IMR-90 (cell line): ENCODE results near the gene ACOX1. TPM values are rescaled to one million over a fixed set of nuclear protein-coding genes. Genes with fewer than 3 reads are reported as not detected.

Experiments used
- ATAC-seq: fragments of 200-7000 bp; cut with Tn5 transposase; 2 replicates; pipeline ENCODE4 v1.9.1; 2020; ENCODE audit warnings: low read depth, mild to moderate bottlenecking, moderate library complexity
- BruUV-seq: library from RNA; stranded (reverse); fragments of 400-500 nt; replicated peaks from 2 replicates; lab custom pipeline; 2021; lab: Mats Ljungman, UMichigan
- CTCF ChIA-PET: fragments of 300-600 bp; formaldehyde crosslinking; extraction: SDS; loops from one replicate; lab custom pipeline; 2021; ENCODE audit warnings: antibody characterized with exemption; lab: Yijun Ruan, JAX
- POLR2A ChIA-PET: fragments of 300-600 bp; sonication (Branson Sonifier 250); formaldehyde crosslinking; loops from one replicate; lab custom pipeline; 2022; ENCODE audit warnings: antibody characterized with exemption; ENCODE audit not compliant: unreplicated experiment; lab: Charles Lee
- DNase-seq: peaks from one replicate; pipeline ENCODE4 v3.0.0; 2013
- H2AFZ ChIP-seq: replicated peaks from 2 replicates; pipeline ENCODE3; 2013; ENCODE audit warnings: low read length, mild to moderate bottlenecking; ENCODE audit not compliant: poor library complexity
- H2AK5ac ChIP-seq: 2 replicates; pipeline ENCODE4 v1.6.1; 2013; ENCODE audit warnings: low read depth, low read length, inconsistent platforms
- H2AK9ac ChIP-seq: replicated peaks from 2 replicates; pipeline ENCODE3; 2013; ENCODE audit warnings: mild to moderate bottlenecking, low read depth, low read length, moderate library complexity; ENCODE audit not compliant: poor library complexity
- H2BK120ac ChIP-seq: 2 replicates; pipeline ENCODE4 v1.6.1; 2013; ENCODE audit warnings: low read depth, low read length, inconsistent platforms
- H2BK15ac ChIP-seq: 3 replicates; pipeline ENCODE4 v1.6.1; 2013; ENCODE audit warnings: low read depth, low read length, inconsistent platforms
- H2BK20ac ChIP-seq: 2 replicates; pipeline ENCODE4 v1.6.1; 2013; ENCODE audit warnings: low read depth, mild to moderate bottlenecking, inconsistent platforms, low read length, moderate library complexity
- H2BK5ac ChIP-seq: 2 replicates; pipeline ENCODE4 v1.6.1; 2013; ENCODE audit warnings: mild to moderate bottlenecking, low read depth, low read length, inconsistent platforms; ENCODE audit not compliant: poor library complexity, severe bottlenecking
- H3K14ac ChIP-seq: replicated peaks from 2 replicates; pipeline ENCODE4 v1.6.1; 2013; ENCODE audit warnings: low read depth, low read length, inconsistent platforms
- H3K18ac ChIP-seq: 2 replicates; pipeline ENCODE4 v1.6.1; 2013; ENCODE audit warnings: low read depth, low read length, control low read depth
- H3K23ac ChIP-seq: 2 replicates; pipeline ENCODE4 v1.6.1; 2013; ENCODE audit warnings: low read depth, low read length, inconsistent platforms
- H3K27ac ChIP-seq: 2 replicates; pipeline ENCODE4 v1.5.1; 2013; ENCODE audit warnings: mild to moderate bottlenecking, control low read depth, low read length; ENCODE audit not compliant: insufficient read depth
- H3K27me3 ChIP-seq: 2 replicates; pipeline ENCODE4 v1.6.1; 2013; ENCODE audit warnings: low read length; ENCODE audit not compliant: control insufficient read depth, insufficient read depth
- H3K36me3 ChIP-seq: 2 replicates; pipeline ENCODE4 v1.6.1; 2013; ENCODE audit warnings: low read length, mixed read lengths; ENCODE audit not compliant: control insufficient read depth, insufficient read depth
- H3K4ac ChIP-seq: 2 replicates; pipeline ENCODE4 v1.6.1; 2013; ENCODE audit warnings: low read depth, low read length, inconsistent platforms
- H3K4me1 ChIP-seq: 2 replicates; pipeline ENCODE4 v1.6.1; 2013; ENCODE audit warnings: low read length, mixed read lengths; ENCODE audit not compliant: control insufficient read depth, insufficient read depth
- H3K4me2 ChIP-seq: 2 replicates; pipeline ENCODE4 v1.6.1; 2013; ENCODE audit warnings: low read depth, mild to moderate bottlenecking, control low read depth, low read length, moderate library complexity
- H3K4me3 ChIP-seq: 2 replicates; pipeline ENCODE4 v1.5.1; 2013; ENCODE audit warnings: low read depth, mild to moderate bottlenecking, control low read depth, low read length, moderate library complexity; ENCODE audit not compliant: insufficient read depth
- H3K56ac ChIP-seq: 2 replicates; pipeline ENCODE4 v1.6.1; 2013; ENCODE audit warnings: low read length, inconsistent platforms; ENCODE audit not compliant: insufficient read depth; ENCODE audit errors: extremely low read depth
- H3K79me1 ChIP-seq, 2 experiments: 2 replicates each; pipeline ENCODE4 v1.6.1; 2013; ENCODE audit warnings: low read length in 2 of 2, inconsistent platforms in 1 of 2, low read depth in 1 of 2
- H3K9ac ChIP-seq: 2 replicates; pipeline ENCODE4 v1.6.1; 2013; ENCODE audit warnings: low read depth, low read length, control low read depth
- H3K9me1 ChIP-seq: 2 replicates; pipeline ENCODE4 v1.6.1; 2013; ENCODE audit warnings: low read length, inconsistent platforms; ENCODE audit not compliant: insufficient read depth
- H3K9me3 ChIP-seq: 2 replicates; pipeline ENCODE4 v1.6.1; 2013; ENCODE audit warnings: low read length; ENCODE audit not compliant: control insufficient read depth, insufficient read depth
- H4K20me1 ChIP-seq: 2 replicates; pipeline ENCODE4 v1.6.1; 2013; ENCODE audit warnings: low read length, inconsistent platforms; ENCODE audit not compliant: insufficient read depth
- H4K5ac ChIP-seq: 2 replicates; pipeline ENCODE4 v1.6.1; 2013; ENCODE audit warnings: mild to moderate bottlenecking, low read depth, low read length, control low read depth
- H4K8ac ChIP-seq, 2 experiments: 2 replicates each; pipeline ENCODE4 v1.6.1; 2013; ENCODE audit warnings: low read depth in 2 of 2, low read length in 2 of 2, control low read depth in 1 of 2, inconsistent platforms in 1 of 2
- H4K91ac ChIP-seq: 2 replicates; pipeline ENCODE4 v1.6.1; 2013; ENCODE audit warnings: low read depth, low read length, inconsistent platforms; ENCODE audit not compliant: insufficient read depth
- BHLHE40 ChIP-seq: fragments of 150-350 bp; IDR thresholded peaks from 2 replicates; pipeline ENCODE4 v1.6.1; 2016; ENCODE audit warnings: mild to moderate bottlenecking, low read depth, low read length
- CEBPB ChIP-seq: IDR thresholded peaks from 2 replicates; pipeline ENCODE4 v1.6.1; 2012; ENCODE audit warnings: low read depth, low read length, improper control_type of control experiment
- CTCF ChIP-seq: conservative IDR thresholded peaks from 2 replicates; pipeline ENCODE4 v1.5.1; 2012; ENCODE audit warnings: mild to moderate bottlenecking, low read depth, low read length, improper control_type of control experiment
- ELK1 ChIP-seq: fragments of 150-350 bp; IDR thresholded peaks from 2 replicates; pipeline ENCODE4 v1.6.1; 2016; ENCODE audit warnings: low read depth, mild to moderate bottlenecking, low read length, moderate library complexity, borderline replicate concordance
- FOS ChIP-seq: fragments of 150-350 bp; IDR thresholded peaks from 2 replicates; pipeline ENCODE4 v1.6.1; 2016; ENCODE audit warnings: low read depth, low read length
- MAFK ChIP-seq: IDR thresholded peaks from 2 replicates; pipeline ENCODE4 v1.6.1; 2012; ENCODE audit warnings: low read depth, low read length, improper control_type of control experiment
- MAZ ChIP-seq: IDR thresholded peaks from 2 replicates; pipeline ENCODE4 v1.6.1; 2012; ENCODE audit warnings: low read depth, mild to moderate bottlenecking, low read length, improper control_type of control experiment, moderate library complexity, borderline replicate concordance
- MXI1 ChIP-seq: IDR thresholded peaks from 2 replicates; pipeline ENCODE4 v1.6.1; 2012; ENCODE audit warnings: low read depth, mild to moderate bottlenecking, low read length, moderate library complexity, borderline replicate concordance
- NFE2L2 ChIP-seq: fragments of 150-350 bp; IDR thresholded peaks from 2 replicates; pipeline ENCODE4 v1.6.1; 2016; ENCODE audit warnings: low read depth, mild to moderate bottlenecking, low read length
- POLR2A ChIP-seq: IDR thresholded peaks from 2 replicates; pipeline ENCODE4 v1.6.1; 2012; ENCODE audit warnings: mild to moderate bottlenecking, low read depth, low read length
- RAD21 ChIP-seq: IDR thresholded peaks from 2 replicates; pipeline ENCODE4 v1.6.1; 2012; ENCODE audit warnings: low read length, improper control_type of control experiment
- RCOR1 ChIP-seq: IDR thresholded peaks from 2 replicates; pipeline ENCODE4 v1.6.1; 2012; ENCODE audit warnings: mild to moderate bottlenecking, low read length, improper control_type of control experiment; ENCODE audit not compliant: insufficient replicate concordance
- RFX5 ChIP-seq: IDR thresholded peaks from 2 replicates; pipeline ENCODE4 v1.8.0; 2012; ENCODE audit warnings: low read depth, mild to moderate bottlenecking, low read length, moderate library complexity
- SMC3 ChIP-seq: fragments of 150-350 bp; IDR thresholded peaks from 2 replicates; pipeline ENCODE4 v1.6.1; 2016; ENCODE audit warnings: low read depth, mild to moderate bottlenecking, antibody characterized with exemption, low read length, moderate library complexity
- WGBS, 2 experiments: methylation state at CpG; one replicate each; pipeline versions ENCODE4 v1.1.5 to v1.1.7; 2013; ENCODE audit warnings: missing lambda C conversion rate in 2 of 2; ENCODE audit not compliant: insufficient read length in 1 of 2; ENCODE audit errors: extremely low coverage in 2 of 2; 5-methylcytosine and 5-hydroxymethylcytosine counted together
- dilution Hi-C: fragments of 300-500 bp; cut with HindIII; formaldehyde crosslinking; loops from one replicate; pipeline ENCODE4 v1.14.3; 2018; ENCODE audit warnings: low sequenced_read_pairs; ENCODE audit not compliant: unreplicated experiment
- in situ Hi-C: fragments of 300-500 bp; cut with MboI; formaldehyde crosslinking; loops from 3 replicates; pipeline ENCODE4 v1.14.3; 2019; ENCODE audit warnings: low sequenced_read_pairs, inconsistent platforms, mixed read lengths
- intact Hi-C: fragments of 100-400 bp; cut with micrococcal nuclease; formaldehyde crosslinking; loops from 2 replicates; pipeline ENCODE4 v1.10.0; 2022
- polyA plus RNA-seq, 3 experiments: library from polyadenylated mRNA; depleted of rRNA; stranded (reverse); fragments of >200 nt; gene quantifications; 2 replicates each; pipeline ENCODE4 v1.2.3, GENCODE V29; 2012; ENCODE audit warnings: low replicate concordance in 1 of 3
- total RNA-seq: library from RNA; depleted of rRNA; stranded (reverse); fragments of >200 nt; gene quantifications from 2 replicates; pipeline ENCODE4 v1.2.3, GENCODE V29; 2012
- TF ChIP-seq, protein P1 (sequence below): fragments of 150-350 bp; IDR thresholded peaks from 2 replicates; pipeline ENCODE4 v1.6.1; 2017; ENCODE audit warnings: mild to moderate bottlenecking, antibody characterized with exemption, low read length, low read depth

The ACOX1 gene
- total and polyA plus RNA-seq, 2 of the 4 experiments (the other 2 are of a cell fraction): 16.1 to 94.8 TPM

- no peak overlapping the region for H3K4me3 ChIP-seq
- H4K5ac ChIP-seq: no peak overlapping the region
- H3K4me1 ChIP-seq: peaks cover 11% of the 10 kb centered on the region
- H3K23ac ChIP-seq: no peak overlapping the region
- peaks cover 0 to 3% of the 10 kb centered on the region in 2 experiments; a peak in 1 of 4 replicates for H3K79me1 ChIP-seq
- H3K27ac ChIP-seq: no peak overlapping the region
- no peaks in the 10 kb centered on the region for H3K9me3 ChIP-seq
- H2BK20ac ChIP-seq: no peak overlapping the region
- H3K36me3 ChIP-seq: no peaks in the 10 kb centered on the region
- ChIA-PET POLR2A (no interaction called here), CTCF (interaction anchor here (1.3 kb wide), 1 partner anchor 105 kb away, joined by 3 read pairs; no protein-coding TSS in a partner anchor)
- H2BK15ac ChIP-seq: no peak overlapping the region
- no TSS peak for BruUV-seq
- no peak overlapping the region for H4K8ac ChIP-seq
- H3K14ac ChIP-seq: no peak overlapping the region
- H3K27me3 ChIP-seq: no peaks in the 10 kb centered on the region; the same call in 1 of the 2 replicates
- H2AK5ac ChIP-seq: no peak overlapping the region
- no peaks in the 10 kb centered on the region for H3K9me1 ChIP-seq
- no peak overlapping the region for H3K18ac ChIP-seq
- ATAC-seq (no peak), DNase-seq (no peak)
- no peak overlapping the region for H2BK120ac ChIP-seq
- H3K4ac ChIP-seq: no peak overlapping the region
- dilution Hi-C loops (no loop called here), intact Hi-C loops (loop anchor here (5.0 kb wide), 1 partner anchor 287 kb away; no protein-coding TSS in a partner anchor), in situ Hi-C loops (loop anchor here (5.0 to 10.0 kb wide), 2 partner anchors 98 to 285 kb away; no protein-coding TSS in a partner anchor)
- no peak overlapping the region for H2AFZ ChIP-seq
- no peaks in the 10 kb centered on the region for H4K20me1 ChIP-seq
- H2BK5ac ChIP-seq: no peak overlapping the region
- no peak overlapping the region for H4K91ac ChIP-seq
- no peak overlapping the region for H3K4me2 ChIP-seq
- H2AK9ac ChIP-seq: no peak overlapping the region
- 83% methylated on average over 13 of the region's 21 CpGs; no CpG with 5 or more reads in 1 of the 2 experiments for WGBS, 2 experiments
- H3K56ac ChIP-seq: no peak overlapping the region
- no peak overlapping the region for H3K9ac ChIP-seq
- TF ChIP-seq CEBPB (no peak), RFX5 (no peak), MAFK (no peak), BHLHE40 (no peak), NFE2L2 (no peak), ELK1 (no peak), RCOR1 (no peak), SMC3 (no peak), POLR2A (no peak), FOS (no peak), RAD21 (no peak), CTCF (no peak), MAZ (no peak), MXI1 (no peak)
- TF ChIP-seq, protein P1, sequence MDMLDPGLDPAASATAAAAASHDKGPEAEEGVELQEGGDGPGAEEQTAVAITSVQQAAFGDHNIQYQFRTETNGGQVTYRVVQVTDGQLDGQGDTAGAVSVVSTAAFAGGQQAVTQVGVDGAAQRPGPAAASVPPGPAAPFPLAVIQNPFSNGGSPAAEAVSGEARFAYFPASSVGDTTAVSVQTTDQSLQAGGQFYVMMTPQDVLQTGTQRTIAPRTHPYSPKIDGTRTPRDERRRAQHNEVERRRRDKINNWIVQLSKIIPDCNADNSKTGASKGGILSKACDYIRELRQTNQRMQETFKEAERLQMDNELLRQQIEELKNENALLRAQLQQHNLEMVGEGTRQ: no peak
These were observed 31.1 kb upstream of the ACOX1 start for GRCh38 chr17:76009969-76010661.
